Measurements from ENCODE around the gene KAT2A.

The KAT2A gene

GRCh38 chr17:42098730-42099399 lies 22.3 kb downstream of the KAT2A start:
- DNase-seq (ENCODE audit: insufficient read length, low spot score) (no peak), FAIRE-seq (no peak)
- TF ChIP-seq POLR2AphosphoS5 (IDR thresholded peaks at IDR 0.05; ENCODE audit: low read depth, low read length) (no peak), POLR2A (IDR thresholded peaks at IDR 0.05; ENCODE audit: low read depth, low read length) (no peak), SPI1 (IDR thresholded peaks at IDR 0.05; ENCODE audit: low read depth, low read length) (no peak), PAX5 (IDR thresholded peaks at IDR 0.05; ENCODE audit: insufficient read depth, low read length, severe bottlenecking) (no peak), TAF1 (IDR thresholded peaks at IDR 0.05; ENCODE audit: low read depth, low read length) (no peak), POU2F2 (IDR thresholded peaks at IDR 0.05; ENCODE audit: low read depth, low read length) (no peak)

- no peak for TF ChIP-seq POLR2AphosphoS5 (IDR thresholded peaks at IDR 0.05; ENCODE audit: low read depth, low read length)
- no peak for TF ChIP-seq PAX5 (IDR thresholded peaks at IDR 0.05; ENCODE audit: insufficient read depth, low read length, severe bottlenecking)
- TF ChIP-seq SPI1 (IDR thresholded peaks at IDR 0.05; ENCODE audit: low read depth, low read length), result no peak
- no peak for TF ChIP-seq POLR2A (IDR thresholded peaks at IDR 0.05; ENCODE audit: low read depth, low read length)
- TF ChIP-seq POU2F2 (IDR thresholded peaks at IDR 0.05; ENCODE audit: low read depth, low read length), result no peak
- FAIRE-seq (peak; percentile 31), DNase-seq (ENCODE audit: insufficient read length, low spot score) (peak; percentile 61)
These were observed 23.2 kb downstream of the KAT2A start, which contains the start of gene ZNF385C for GRCh38 chr17:42097691-42098631. TSS of gene ZNF385C (minus strand) at chr17:42098473. CDS start at chr17:42063056, 35,417 bp downstream.

GRCh38 chr17:42096360-42097111 lies 24.6 kb downstream of the KAT2A start:
- DNase-seq (ENCODE audit: insufficient read length, low spot score) (no peak), FAIRE-seq (no peak)
- TF ChIP-seq SPI1 (IDR thresholded peaks at IDR 0.05; ENCODE audit: low read depth, low read length) (no peak), POLR2A (IDR thresholded peaks at IDR 0.05; ENCODE audit: low read depth, low read length) (no peak), POLR2AphosphoS5 (IDR thresholded peaks at IDR 0.05; ENCODE audit: low read depth, low read length) (no peak), POU2F2 (IDR thresholded peaks at IDR 0.05; ENCODE audit: low read depth, low read length) (no peak), PAX5 (IDR thresholded peaks at IDR 0.05; ENCODE audit: insufficient read depth, low read length, severe bottlenecking) (no peak), TAF1 (IDR thresholded peaks at IDR 0.05; ENCODE audit: low read depth, low read length) (no peak)

- TF ChIP-seq SPI1 (IDR thresholded peaks at IDR 0.05; ENCODE audit: low read depth, low read length), result no peak
- TF ChIP-seq POU2F2 (IDR thresholded peaks at IDR 0.05; ENCODE audit: low read depth, low read length), result no peak
- TF ChIP-seq PAX5 (IDR thresholded peaks at IDR 0.05; ENCODE audit: insufficient read depth, low read length, severe bottlenecking), result no peak
- TF ChIP-seq POLR2A (IDR thresholded peaks at IDR 0.05; ENCODE audit: low read depth, low read length), result no peak
- no peak for TF ChIP-seq TAF1 (IDR thresholded peaks at IDR 0.05; ENCODE audit: low read depth, low read length)
- TF ChIP-seq POLR2AphosphoS5 (IDR thresholded peaks at IDR 0.05; ENCODE audit: low read depth, low read length), result no peak
- no peak for FAIRE-seq
- no peak for DNase-seq (ENCODE audit: insufficient read length, low spot score)
These were observed 26.6 kb downstream of the KAT2A start for GRCh38 chr17:42094375-42095069.

DNA sequence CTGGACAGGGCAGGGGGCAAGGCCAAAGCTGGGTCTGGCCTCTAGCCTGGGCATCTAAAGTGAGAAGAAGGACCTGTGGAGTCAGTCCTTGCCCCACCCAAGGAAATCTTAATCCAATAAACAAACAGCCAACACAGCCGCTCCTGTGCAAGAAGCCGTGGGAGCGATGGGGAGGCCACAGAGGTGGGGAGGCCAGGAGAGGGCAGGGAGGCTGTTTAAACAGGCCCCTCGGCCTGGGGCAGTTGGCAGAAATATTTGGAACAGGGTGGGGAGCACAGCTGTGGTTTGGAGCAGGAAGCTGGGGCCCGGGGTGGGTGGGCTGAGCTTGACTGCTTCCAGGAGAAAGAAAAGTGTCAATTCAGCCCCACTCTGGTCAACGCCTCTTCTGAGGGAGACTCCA lies 28.2 kb downstream of the KAT2A start:
- no peak for FAIRE-seq
- no peak for DNase-seq (ENCODE audit: insufficient read length, low spot score)
- TF ChIP-seq SPI1 (IDR thresholded peaks at IDR 0.05; ENCODE audit: low read depth, low read length) (no peak), PAX5 (IDR thresholded peaks at IDR 0.05; ENCODE audit: insufficient read depth, low read length, severe bottlenecking) (no peak), POLR2A (IDR thresholded peaks at IDR 0.05; ENCODE audit: low read depth, low read length) (no peak), POLR2AphosphoS5 (IDR thresholded peaks at IDR 0.05; ENCODE audit: low read depth, low read length) (no peak)

DNA sequence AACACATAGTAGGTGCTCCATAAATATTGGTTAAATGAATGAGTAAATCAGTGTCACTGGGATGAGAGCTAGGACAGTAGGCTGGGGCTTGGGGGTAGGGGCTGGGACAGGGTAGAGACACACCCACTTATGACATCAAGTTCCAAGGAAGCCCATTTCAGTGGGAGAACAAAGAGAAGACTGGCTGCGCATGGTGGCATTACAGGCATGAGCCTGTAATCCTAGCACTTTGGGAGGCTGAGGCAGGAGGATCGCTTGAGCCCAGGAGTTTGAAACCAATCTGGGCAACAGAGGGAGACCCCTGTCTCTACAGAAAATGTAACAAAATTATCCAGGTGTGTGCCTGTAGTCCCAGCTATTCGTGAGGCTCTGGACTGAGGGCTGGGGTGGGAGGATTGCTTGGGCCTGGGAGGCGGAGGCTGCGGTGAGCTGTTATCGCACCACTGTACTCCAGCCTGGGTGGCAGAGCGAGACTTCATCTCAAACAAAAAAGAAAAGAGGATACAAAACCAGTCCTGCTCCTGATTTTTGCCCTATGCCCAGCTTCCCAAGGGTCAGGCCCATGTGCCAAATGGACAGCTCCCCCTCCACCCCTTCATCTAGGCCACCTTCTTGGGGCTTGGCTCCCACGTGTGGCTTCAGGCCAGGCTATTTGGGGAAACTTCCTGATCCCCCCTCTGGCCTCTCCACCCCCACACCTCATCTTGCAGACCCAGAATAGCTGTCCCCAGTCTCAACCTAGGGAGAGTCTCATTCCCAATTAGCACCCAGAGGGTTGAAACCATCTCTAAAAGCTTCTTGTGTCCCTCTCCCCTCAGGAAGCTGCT lies 30.0 kb downstream of the KAT2A start:
- DNase-seq (ENCODE audit: insufficient read length, low spot score), result no peak
- no peak for FAIRE-seq
- TF ChIP-seq PAX5 (IDR thresholded peaks at IDR 0.05; ENCODE audit: insufficient read depth, low read length, severe bottlenecking) (no peak), SPI1 (IDR thresholded peaks at IDR 0.05; ENCODE audit: low read depth, low read length) (no peak), POU2F2 (IDR thresholded peaks at IDR 0.05; ENCODE audit: low read depth, low read length) (no peak), TAF1 (IDR thresholded peaks at IDR 0.05; ENCODE audit: low read depth, low read length) (no peak), POLR2AphosphoS5 (IDR thresholded peaks at IDR 0.05; ENCODE audit: low read depth, low read length) (no peak), POLR2A (IDR thresholded peaks at IDR 0.05; ENCODE audit: low read depth, low read length) (no peak)

GRCh38 chr17:42088736-42089135 lies 32.4 kb downstream of the KAT2A start:
- FAIRE-seq, result no peak
- TF ChIP-seq PAX5 (IDR thresholded peaks at IDR 0.05; ENCODE audit: insufficient read depth, low read length, severe bottlenecking) (no peak), SPI1 (IDR thresholded peaks at IDR 0.05; ENCODE audit: low read depth, low read length) (no peak), POLR2AphosphoS5 (IDR thresholded peaks at IDR 0.05; ENCODE audit: low read depth, low read length) (no peak), POU2F2 (IDR thresholded peaks at IDR 0.05; ENCODE audit: low read depth, low read length) (no peak), TAF1 (IDR thresholded peaks at IDR 0.05; ENCODE audit: low read depth, low read length) (no peak), POLR2A (IDR thresholded peaks at IDR 0.05; ENCODE audit: low read depth, low read length) (no peak)

More at GRCh38 chr17:42088736-42089135, 32.4 kb downstream of the KAT2A start:
- no peak for DNase-seq (ENCODE audit: insufficient read length, low spot score)
